OCI-LY7 (cell line): ENCODE measurements around the gene ZNF474. TPM values are rescaled to one million over a fixed set of nuclear protein-coding genes. Genes with fewer than 3 reads are reported as not detected.

Source experiments
- BruUV-seq: library from RNA; stranded (reverse); fragments of 400-500 nt; replicated peaks from 2 replicates; lab custom pipeline; 2021; lab: Mats Ljungman, UMichigan
- CTCF ChIA-PET: fragments of 300-600 bp; sonication (Branson Sonifier 250); formaldehyde crosslinking; loops from one replicate; lab custom pipeline; 2022; ENCODE audit warnings: antibody characterized with exemption; ENCODE audit not compliant: unreplicated experiment; lab: Charles Lee
- POLR2A ChIA-PET: fragments of 300-600 bp; sonication (Branson Sonifier 250); formaldehyde crosslinking; loops from one replicate; lab custom pipeline; 2022; ENCODE audit warnings: antibody characterized with exemption; lab: Charles Lee
- DNase-seq: peaks from one replicate; pipeline ENCODE4 v3.0.0-alpha.2; 2015; ENCODE audit warnings: low spot score
- H2AFZ ChIP-seq: fragments of 200-600 bp; sonication (generic), shearing (Covaris generic); 2 replicates; pipeline ENCODE4 v1.6.1; 2014; ENCODE audit warnings: mild to moderate bottlenecking, antibody characterized with exemption, low read length, moderate library complexity
- H3K27ac ChIP-seq: fragments of 200-600 bp; sonication (generic); 2 replicates; pipeline ENCODE4 v1.5.1; 2014; ENCODE audit warnings: mixed run types, low read depth, mild to moderate bottlenecking, moderate library complexity, low read length, inconsistent platforms; ENCODE audit not compliant: poor library complexity, severe bottlenecking
- H3K36me3 ChIP-seq: fragments of 200-600 bp; sonication (generic); 2 replicates; pipeline ENCODE4 v1.6.1; 2014; ENCODE audit warnings: mild to moderate bottlenecking, antibody characterized with exemption, low read length, moderate library complexity, mixed read lengths; ENCODE audit not compliant: insufficient read depth
- H3K4me1 ChIP-seq: fragments of 200-600 bp; sonication (generic); 2 replicates; pipeline ENCODE4 v1.5.1; 2014; ENCODE audit warnings: mild to moderate bottlenecking, low read length; ENCODE audit not compliant: insufficient read depth, poor library complexity, severe bottlenecking
- H3K4me2 ChIP-seq: fragments of 200-600 bp; sonication (generic); 2 replicates; pipeline ENCODE4 v1.6.1; 2014; ENCODE audit warnings: mild to moderate bottlenecking, low read length
- H3K4me3 ChIP-seq: fragments of 200-600 bp; sonication (generic); 2 replicates; pipeline ENCODE4 v1.5.1; 2014; ENCODE audit warnings: mild to moderate bottlenecking, low read depth, low read length; ENCODE audit not compliant: poor library complexity, severe bottlenecking
- H3K79me2 ChIP-seq: fragments of 200-600 bp; sonication (generic); 2 replicates; pipeline ENCODE4 v1.6.1; 2016; ENCODE audit warnings: low read depth, mild to moderate bottlenecking, low read length, moderate library complexity, mixed read lengths; ENCODE audit not compliant: insufficient read depth
- H3K9me2 ChIP-seq: fragments of 200-600 bp; sonication (generic); 2 replicates; pipeline ENCODE4 v1.6.1; 2016; ENCODE audit warnings: mild to moderate bottlenecking, low read length, mixed read lengths; ENCODE audit not compliant: insufficient read depth
- H3K9me3 ChIP-seq: fragments of 200-600 bp; sonication (generic); 2 replicates; pipeline ENCODE4 v1.6.1; 2014; ENCODE audit warnings: mild to moderate bottlenecking, mixed run types, low read length, mixed read lengths
- H4K20me1 ChIP-seq: fragments of 200-600 bp; sonication (generic); 2 replicates; pipeline ENCODE4 v1.6.1; 2014; ENCODE audit warnings: mild to moderate bottlenecking, antibody characterized with exemption, low read length, moderate library complexity, mixed read lengths; ENCODE audit not compliant: insufficient read depth
- CTCF ChIP-seq: fragments of 200-600 bp; sonication (generic); conservative IDR thresholded peaks from 2 replicates; pipeline ENCODE4 v1.5.1; 2014; ENCODE audit warnings: mild to moderate bottlenecking, antibody characterized with exemption, low read length, moderate library complexity, mixed read lengths
- EZH2phosphoT487 ChIP-seq: fragments of 200-600 bp; sonication (generic); IDR thresholded peaks from 2 replicates; pipeline ENCODE4 v1.6.1; 2018; ENCODE audit warnings: low read depth, borderline replicate concordance, mild to moderate bottlenecking, mixed run types, antibody characterized with exemption, low read length, moderate library complexity, mixed read lengths
- intact Hi-C: fragments of 100-400 bp; cut with micrococcal nuclease; formaldehyde crosslinking; loops from one replicate; pipeline ENCODE4 v1.10.0; 2022; ENCODE audit not compliant: unreplicated experiment
- total RNA-seq, 2 experiments: library from RNA; depleted of rRNA in 1 of 2; stranded (reverse); fragments of >200 nt in 1 of 2; shearing (Covaris generic) in 1 of 2; gene quantifications; 2 replicates each; pipeline ENCODE4 v1.2.3, GENCODE V29; 2014 to 2022

The ZNF474 gene
- total RNA-seq, 2 experiments from 2014 or later = not detected

- no peak for DNase-seq
- no peak overlapping the region for H2AFZ ChIP-seq
- BruUV-seq = no TSS peak
- TF ChIP-seq CTCF = no peak
- TF ChIP-seq EZH2phosphoT487 = no peak
- H3K4me3 ChIP-seq = no peak overlapping the region
- H3K4me2 ChIP-seq = no peak overlapping the region
- H4K20me1 ChIP-seq = no peaks in the 10 kb centered on the region
- no peaks in the 10 kb centered on the region for H3K36me3 ChIP-seq
- intact Hi-C loops = no loop called here
- CTCF ChIA-PET = no interaction called here
- H3K9me2 ChIP-seq = no peaks in the 10 kb centered on the region
- no peaks in the 10 kb centered on the region for H3K79me2 ChIP-seq
- POLR2A ChIA-PET = interaction anchor here (0.5 to 0.8 kb wide), 2 partner anchors 16 to 19 kb away, joined by 3 to 4 read pairs; no protein-coding TSS in a partner anchor
- no peaks in the 10 kb centered on the region for H3K4me1 ChIP-seq
- no peak overlapping the region for H3K27ac ChIP-seq
- no peaks in the 10 kb centered on the region for H3K9me3 ChIP-seq
These were observed 17.9 kb upstream of the ZNF474 start for GRCh38 chr5:122111460-122111859.

- H3K27ac ChIP-seq = no peak overlapping the region
- intact Hi-C loops = no loop called here
- H4K20me1 ChIP-seq = no peaks in the 10 kb centered on the region
- TF ChIP-seq CTCF (no peak), EZH2phosphoT487 (no peak)
- no peak overlapping the region for H3K4me2 ChIP-seq
- H2AFZ ChIP-seq = no peak overlapping the region
- no peaks in the 10 kb centered on the region for H3K9me3 ChIP-seq
- no peak for DNase-seq
- H3K4me1 ChIP-seq = no peaks in the 10 kb centered on the region
- ChIA-PET CTCF (no interaction called here), POLR2A (interaction anchor here (0.6 to 1.0 kb wide), 2 partner anchors 8 to 9 kb away, joined by 3 to 5 read pairs; no protein-coding TSS in a partner anchor)
- H3K79me2 ChIP-seq = no peaks in the 10 kb centered on the region
- no TSS peak for BruUV-seq
- no peaks in the 10 kb centered on the region for H3K9me2 ChIP-seq
- no peaks in the 10 kb centered on the region for H3K36me3 ChIP-seq
- H3K4me3 ChIP-seq = no peak overlapping the region
These were observed 17.3 kb upstream of the ZNF474 start for GRCh38 chr5:122112063-122112462.

- H3K79me2 ChIP-seq = no peaks in the 10 kb centered on the region
- ChIA-PET CTCF (no interaction called here), POLR2A (interaction anchor here (1.0 kb wide), 1 partner anchor 8 kb away, joined by 5 read pairs; no protein-coding TSS in a partner anchor)
- H3K9me2 ChIP-seq = no peaks in the 10 kb centered on the region
- H3K4me2 ChIP-seq = no peak overlapping the region
- H4K20me1 ChIP-seq = no peaks in the 10 kb centered on the region
- no peak overlapping the region for H3K4me3 ChIP-seq
- DNase-seq = no peak
- intact Hi-C loops = no loop called here
- no TSS peak for BruUV-seq
- H3K36me3 ChIP-seq = no peaks in the 10 kb centered on the region
- TF ChIP-seq CTCF = no peak
- H3K9me3 ChIP-seq = no peaks in the 10 kb centered on the region
- no peak overlapping the region for H2AFZ ChIP-seq
- H3K4me1 ChIP-seq = no peaks in the 10 kb centered on the region
- no peak overlapping the region for H3K27ac ChIP-seq
These were observed 16.4 kb upstream of the ZNF474 start for GRCh38 chr5:122112733-122113558.
